ENCODE measurements around the gene CHURC1.

GRCh38 chr14:64871344-64871743, 42.9 kb upstream of the CHURC1 start:
- TF ChIP-seq CTCF (IDR thresholded peaks at IDR 0.05) (no peak), POLR2A (IDR thresholded peaks at IDR 0.05) (no peak)

Measured in uterus (tissue), 2 donors.